ENCODE results near the gene ABHD12B.

Gene ABHD12B

GRCh38 chr14:50844391-50844790 lies 27.5 kb upstream of the ABHD12B start:
- H3K36me3 ChIP-seq: no peaks in the 10 kb centered on the region
- H3K4me3 ChIP-seq (ENCODE audit: low read depth in 1 of 2, low read length in 1 of 2): no peak overlapping the region
- TF ChIP-seq CTCF (IDR thresholded peaks at IDR 0.05): no peak
- H3K9me3 ChIP-seq: no peaks in the 10 kb centered on the region
- H3K27me3 ChIP-seq: no peaks in the 10 kb centered on the region
- H3K27ac ChIP-seq: no peak overlapping the region
- no peaks in the 10 kb centered on the region for H3K4me1 ChIP-seq (ENCODE audit: control insufficient read depth in 1 of 2, insufficient read depth in 1 of 2, low read depth in 1 of 2, low read length in 1 of 2)

GRCh38 chr14:50845166-50845565 lies 26.7 kb upstream of the ABHD12B start:
- no peaks in the 10 kb centered on the region for H3K36me3 ChIP-seq
- H3K9me3 ChIP-seq: no peaks in the 10 kb centered on the region
- H3K27ac ChIP-seq: no peak overlapping the region
- H3K4me1 ChIP-seq (ENCODE audit: control insufficient read depth in 1 of 2, insufficient read depth in 1 of 2, low read depth in 1 of 2, low read length in 1 of 2): no peaks in the 10 kb centered on the region
- TF ChIP-seq CTCF (IDR thresholded peaks at IDR 0.05): no peak
- no peak overlapping the region for H3K4me3 ChIP-seq (ENCODE audit: low read depth in 1 of 2, low read length in 1 of 2)
- H3K27me3 ChIP-seq: no peaks in the 10 kb centered on the region

GRCh38 chr14:50846226-50846880 lies 25.5 kb upstream of the ABHD12B start:
- H3K4me1 ChIP-seq (ENCODE audit: control insufficient read depth in 1 of 2, insufficient read depth in 1 of 2, low read depth in 1 of 2, low read length in 1 of 2): no peaks in the 10 kb centered on the region
- no peak overlapping the region for H3K27ac ChIP-seq
- no peak for TF ChIP-seq CTCF (IDR thresholded peaks at IDR 0.05)

GRCh38 chr14:50853891-50854290 lies 18.0 kb upstream of the ABHD12B start:
- no peak overlapping the region for H3K27ac ChIP-seq
- H3K4me3 ChIP-seq (ENCODE audit: low read depth in 1 of 2, low read length in 1 of 2): no peak overlapping the region

More at GRCh38 chr14:50846226-50846880, 25.5 kb upstream of the ABHD12B start:
- Histone ChIP-seq H3K4me3 (ENCODE audit: low read depth in 1 of 2, low read length in 1 of 2) (no peak overlapping the region), H3K36me3 (no peaks in the 10 kb centered on the region), H3K27me3 (no peaks in the 10 kb centered on the region), H3K9me3 (no peaks in the 10 kb centered on the region)

GRCh38 chr14:50854521-50854920 lies 17.3 kb upstream of the ABHD12B start:
- no peaks in the 10 kb centered on the region for H3K9me3 ChIP-seq
- peaks cover 3 to 6% of the 10 kb centered on the region in 2 experiments for H3K4me1 ChIP-seq (ENCODE audit: control insufficient read depth in 1 of 2, insufficient read depth in 1 of 2, low read depth in 1 of 2, low read length in 1 of 2)
- no peak overlapping the region for H3K27ac ChIP-seq
- H3K4me3 ChIP-seq (ENCODE audit: low read depth in 1 of 2, low read length in 1 of 2): no peak overlapping the region
- no peak for TF ChIP-seq CTCF (IDR thresholded peaks at IDR 0.05)
- no peaks in the 10 kb centered on the region for H3K36me3 ChIP-seq
- no peaks in the 10 kb centered on the region for H3K27me3 ChIP-seq

More at GRCh38 chr14:50853891-50854290, 18.0 kb upstream of the ABHD12B start:
- TF ChIP-seq CTCF (IDR thresholded peaks at IDR 0.05): no peak
- Histone ChIP-seq H3K27me3 (no peaks in the 10 kb centered on the region), H3K36me3 (no peaks in the 10 kb centered on the region), H3K4me1 (ENCODE audit: control insufficient read depth in 1 of 2, insufficient read depth in 1 of 2, low read depth in 1 of 2, low read length in 1 of 2) (peaks cover 0 to under 1% of the 10 kb centered on the region in 2 experiments), H3K9me3 (no peaks in the 10 kb centered on the region)
